Measurements from ENCODE around the gene HRH3.
A peak's percentile ranks its signal among the peaks of the same experiment; 100 is the strongest.

Gene HRH3

GRCh38 chr20:62181808-62182207, 38.3 kb downstream of the HRH3 start:
- peaks cover 41% of the 10 kb centered on the region for H3K79me2 ChIP-seq (ENCODE audit: insufficient read depth, low read length)
- DNase-seq (no peak), ATAC-seq (ENCODE audit: insufficient read depth, low read depth) (no peak)
- H3K27me3 ChIP-seq (ENCODE audit: insufficient read depth, low read length, poor library complexity) = no peaks in the 10 kb centered on the region
- no peaks in the 10 kb centered on the region for H3K9me3 ChIP-seq (ENCODE audit: insufficient read depth, low read length, severe bottlenecking)
- H3K4me3 ChIP-seq (ENCODE audit: low read depth in 1 of 2, low read length in 2 of 2) = peak overlapping the region; percentile 85 to 89
- H3K4me1 ChIP-seq (ENCODE audit: insufficient read depth, low read length) = peaks cover 30% of the 10 kb centered on the region
- TF ChIP-seq EZH2 (IDR thresholded peaks at IDR 0.05; ENCODE audit: borderline replicate concordance, low read depth, low read length, severe bottlenecking) (no peak), CTCF (IDR thresholded peaks at IDR 0.05; ENCODE audit: borderline replicate concordance, extremely low read depth, low read length, poor library complexity, severe bottlenecking) (no peak)
- H4K20me1 ChIP-seq (ENCODE audit: insufficient read depth, low read length) = peaks cover 13% of the 10 kb centered on the region; the same call in 1 of the 2 replicates
- 0 out of 2 replicates have a peak overlapping the region, but pooled peaks have one; percentile 95 for H2AFZ ChIP-seq (ENCODE audit: low read depth, low read length)
- H3K9ac ChIP-seq (ENCODE audit: low read depth, low read length) = peak overlapping the region; percentile 88
- peak overlapping the region; percentile 93 for H3K4me2 ChIP-seq (ENCODE audit: insufficient read depth, low read length)
- peaks cover 17% of the 10 kb centered on the region for H3K36me3 ChIP-seq (ENCODE audit: insufficient read depth, low read length)
- H3K27ac ChIP-seq (ENCODE audit: low read length) = peak overlapping the region; percentile 91

- Histone ChIP-seq H3K27me3 (ENCODE audit: insufficient read depth, low read length, poor library complexity) (no peaks in the 10 kb centered on the region), H3K36me3 (ENCODE audit: insufficient read depth, low read length) (peaks cover 33% of the 10 kb centered on the region), H4K20me1 (ENCODE audit: insufficient read depth, low read length) (no peaks in the 10 kb centered on the region), H3K4me2 (ENCODE audit: insufficient read depth, low read length) (no peak overlapping the region), H3K9me3 (ENCODE audit: insufficient read depth, low read length, severe bottlenecking) (no peaks in the 10 kb centered on the region), H3K27ac (ENCODE audit: low read length) (no peak overlapping the region), H3K79me2 (ENCODE audit: insufficient read depth, low read length) (peaks cover 18% of the 10 kb centered on the region), H3K4me3 (ENCODE audit: low read depth in 1 of 2, low read length in 2 of 2) (no peak overlapping the region), H2AFZ (ENCODE audit: low read depth, low read length) (no peak overlapping the region), H3K4me1 (ENCODE audit: insufficient read depth, low read length) (peaks cover 18% of the 10 kb centered on the region), H3K9ac (ENCODE audit: low read depth, low read length) (no peak overlapping the region)
- no peak for ATAC-seq (ENCODE audit: insufficient read depth, low read depth)
- no peak for TF ChIP-seq CTCF (IDR thresholded peaks at IDR 0.05; ENCODE audit: borderline replicate concordance, extremely low read depth, low read length, poor library complexity, severe bottlenecking)
- no peak for TF ChIP-seq EZH2 (IDR thresholded peaks at IDR 0.05; ENCODE audit: borderline replicate concordance, low read depth, low read length, severe bottlenecking)
- no peak for DNase-seq
Measured at GRCh38 chr20:62179162-62179504, 40.9 kb downstream of the HRH3 start.

GRCh38 chr20:62178316-62179161, 41.5 kb downstream of the HRH3 start:
- H3K4me2 ChIP-seq (ENCODE audit: insufficient read depth, low read length) = no peak overlapping the region
- H2AFZ ChIP-seq (ENCODE audit: low read depth, low read length) = no peak overlapping the region
- peaks cover 36% of the 10 kb centered on the region for H3K36me3 ChIP-seq (ENCODE audit: insufficient read depth, low read length)
- no peak overlapping the region for H3K27ac ChIP-seq (ENCODE audit: low read length)
- H4K20me1 ChIP-seq (ENCODE audit: insufficient read depth, low read length) = no peaks in the 10 kb centered on the region
- no peak for ATAC-seq (ENCODE audit: insufficient read depth, low read depth)
- no peak overlapping the region for H3K4me3 ChIP-seq (ENCODE audit: low read depth in 1 of 2, low read length in 2 of 2)
- H3K9me3 ChIP-seq (ENCODE audit: insufficient read depth, low read length, severe bottlenecking) = no peaks in the 10 kb centered on the region
- no peaks in the 10 kb centered on the region for H3K27me3 ChIP-seq (ENCODE audit: insufficient read depth, low read length, poor library complexity)
- H3K9ac ChIP-seq (ENCODE audit: low read depth, low read length) = no peak overlapping the region
- peaks cover 13% of the 10 kb centered on the region for H3K79me2 ChIP-seq (ENCODE audit: insufficient read depth, low read length)
- peaks cover 12% of the 10 kb centered on the region for H3K4me1 ChIP-seq (ENCODE audit: insufficient read depth, low read length)
- TF ChIP-seq EZH2 (IDR thresholded peaks at IDR 0.05; ENCODE audit: borderline replicate concordance, low read depth, low read length, severe bottlenecking) (no peak), CTCF (IDR thresholded peaks at IDR 0.05; ENCODE audit: borderline replicate concordance, extremely low read depth, low read length, poor library complexity, severe bottlenecking) (no peak)
- no peak for DNase-seq
